ENCODE data around the gene S100A12. TPM values are rescaled to one million over a fixed set of nuclear protein-coding genes. Genes with fewer than 3 reads are reported as not detected.

The S100A12 gene
- total RNA-seq, 4 donors from 2014 or later: not detected

DNA sequence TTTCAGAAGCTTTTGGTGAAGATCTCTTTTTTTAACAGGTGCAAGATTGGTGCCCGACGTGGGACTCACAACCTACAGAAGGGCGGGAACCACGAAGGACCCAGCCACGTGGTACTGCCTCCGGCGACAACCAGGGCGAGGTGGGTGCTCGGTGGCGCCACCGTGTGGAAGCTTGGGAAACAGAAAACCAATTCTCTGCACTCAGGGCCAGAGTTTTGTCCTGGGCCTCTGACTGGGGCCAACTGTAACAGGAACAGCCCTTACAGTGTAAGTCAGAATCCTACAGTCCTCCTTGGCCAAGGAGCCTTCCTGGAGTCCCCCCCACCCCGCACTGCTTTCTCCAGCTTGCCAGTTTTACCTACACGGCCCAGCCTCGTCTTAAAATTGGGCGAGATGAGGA, 29.3 kb upstream of the S100A12 start:
- in situ Hi-C loops (cut with MboI; ENCODE audit: low pct_ligation_motif_present in 1 of 4, low pct_unique_long_range_greater_than_20kb in 1 of 4, low sequenced_read_pairs in 3 of 4): no loop called here
- peak; percentile 33 for DNase-seq
- Histone ChIP-seq H3K9me3 (no peaks in the 10 kb centered on the region), H3K27ac (no peak overlapping the region), H3K36me3 (no peaks in the 10 kb centered on the region), H3K27me3 (peaks cover 6% of the 10 kb centered on the region), H3K4me3 (no peak overlapping the region), H3K4me1 (no peaks in the 10 kb centered on the region)
- intact Hi-C loops (cut with DNase I; ENCODE audit: low total_unique reads): no loop called here
- 38% methylated on average over 9 to 15 of the region's 15 CpGs for WGBS, 2 donors (ENCODE audit: low coverage in 1 of 2)
- TF ChIP-seq, protein P1, sequence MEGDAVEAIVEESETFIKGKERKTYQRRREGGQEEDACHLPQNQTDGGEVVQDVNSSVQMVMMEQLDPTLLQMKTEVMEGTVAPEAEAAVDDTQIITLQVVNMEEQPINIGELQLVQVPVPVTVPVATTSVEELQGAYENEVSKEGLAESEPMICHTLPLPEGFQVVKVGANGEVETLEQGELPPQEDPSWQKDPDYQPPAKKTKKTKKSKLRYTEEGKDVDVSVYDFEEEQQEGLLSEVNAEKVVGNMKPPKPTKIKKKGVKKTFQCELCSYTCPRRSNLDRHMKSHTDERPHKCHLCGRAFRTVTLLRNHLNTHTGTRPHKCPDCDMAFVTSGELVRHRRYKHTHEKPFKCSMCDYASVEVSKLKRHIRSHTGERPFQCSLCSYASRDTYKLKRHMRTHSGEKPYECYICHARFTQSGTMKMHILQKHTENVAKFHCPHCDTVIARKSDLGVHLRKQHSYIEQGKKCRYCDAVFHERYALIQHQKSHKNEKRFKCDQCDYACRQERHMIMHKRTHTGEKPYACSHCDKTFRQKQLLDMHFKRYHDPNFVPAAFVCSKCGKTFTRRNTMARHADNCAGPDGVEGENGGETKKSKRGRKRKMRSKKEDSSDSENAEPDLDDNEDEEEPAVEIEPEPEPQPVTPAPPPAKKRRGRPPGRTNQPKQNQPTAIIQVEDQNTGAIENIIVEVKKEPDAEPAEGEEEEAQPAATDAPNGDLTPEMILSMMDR (IDR thresholded peaks at IDR 0.05): peak; percentile 20 to 50 (median 36)
- no peak for TF ChIP-seq EP300 (IDR thresholded peaks at IDR 0.05; ENCODE audit: low read depth)
- no peak for TF ChIP-seq POLR2AphosphoS5 (IDR thresholded peaks at IDR 0.05)

DNA sequence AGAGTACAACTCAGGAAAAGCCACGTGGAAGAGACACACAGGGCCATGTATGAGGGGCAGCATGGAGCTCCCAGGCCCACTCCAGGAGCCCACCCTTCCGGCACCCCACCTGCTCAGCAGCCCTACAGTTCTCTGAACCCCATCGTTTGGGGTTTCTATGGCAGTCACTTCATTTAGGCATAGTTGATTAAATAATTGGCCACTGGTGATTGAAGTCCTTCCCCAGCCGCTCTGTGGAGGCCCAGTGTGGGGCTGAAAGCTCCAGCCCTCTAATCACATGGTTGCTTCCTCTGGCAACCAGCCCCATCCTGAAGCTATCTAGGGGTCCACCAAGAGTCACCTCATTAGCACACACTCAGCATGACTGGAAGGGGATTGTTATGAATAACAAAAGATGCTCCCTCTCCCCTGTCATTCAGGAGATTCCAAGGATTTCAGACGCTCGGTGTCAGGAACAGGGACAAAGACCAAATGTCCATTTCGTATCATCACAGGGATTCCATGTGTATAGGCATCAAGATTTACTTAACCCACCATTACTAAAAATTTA, 28.7 kb upstream of the S100A12 start:
- in situ Hi-C loops (cut with MboI; ENCODE audit: low pct_ligation_motif_present in 1 of 4, low pct_unique_long_range_greater_than_20kb in 1 of 4, low sequenced_read_pairs in 3 of 4): no loop called here
- Histone ChIP-seq H3K4me1 (no peaks in the 10 kb centered on the region), H3K4me3 (no peak overlapping the region), H3K36me3 (no peaks in the 10 kb centered on the region), H3K27ac (no peak overlapping the region), H3K27me3 (peaks cover 6% of the 10 kb centered on the region), H3K9me3 (no peaks in the 10 kb centered on the region)
- intact Hi-C loops (cut with DNase I; ENCODE audit: low total_unique reads): no loop called here
- WGBS, 2 donors (ENCODE audit: low coverage in 1 of 2): 83% methylated on average over 7 of the region's 7 CpGs; no CpG with 5 or more reads in 1 of the 2 donors
- no peak for DNase-seq
- TF ChIP-seq EP300 (IDR thresholded peaks at IDR 0.05; ENCODE audit: low read depth) (no peak), POLR2A (IDR thresholded peaks at IDR 0.05) (no peak), POLR2AphosphoS5 (IDR thresholded peaks at IDR 0.05) (no peak)
- TF ChIP-seq, protein P1 (IDR thresholded peaks at IDR 0.05): no peak

DNA sequence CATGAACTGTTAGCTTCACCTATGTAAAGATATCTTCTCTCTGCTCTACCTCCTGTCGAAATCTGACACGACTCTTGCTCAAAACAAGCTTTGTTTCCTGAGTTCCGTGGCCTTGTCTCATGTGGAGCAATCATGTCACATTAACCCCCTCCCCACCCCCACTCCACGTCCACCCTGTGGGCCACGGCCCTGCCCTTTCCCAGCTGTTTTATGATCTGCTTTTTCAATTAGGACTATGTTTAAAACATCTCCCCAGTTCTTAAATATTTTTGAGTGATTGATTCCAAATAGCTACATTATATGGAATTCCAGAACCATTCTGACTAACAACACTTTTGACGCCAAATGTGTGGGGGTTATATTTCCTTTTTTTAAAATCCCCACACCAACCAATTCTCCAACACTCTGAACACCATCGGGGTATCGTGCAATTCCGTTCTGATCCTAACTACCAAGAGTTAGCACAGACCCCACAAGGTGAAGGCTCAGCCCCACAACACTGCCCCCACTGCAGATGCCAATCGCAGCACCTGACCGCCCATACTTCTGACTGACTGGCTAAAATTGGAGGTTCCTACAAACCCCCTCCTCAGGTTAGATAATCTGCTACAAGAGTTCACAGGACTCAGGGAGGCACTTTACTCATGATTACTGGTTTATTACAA, 28.1 kb upstream of the S100A12 start:
- H3K4me3 ChIP-seq: no peak overlapping the region
- DNase-seq: no peak
- H3K27ac ChIP-seq: no peak overlapping the region
- no peaks in the 10 kb centered on the region for H3K36me3 ChIP-seq
- no peaks in the 10 kb centered on the region for H3K4me1 ChIP-seq
- in situ Hi-C loops (cut with MboI; ENCODE audit: low pct_ligation_motif_present in 1 of 4, low pct_unique_long_range_greater_than_20kb in 1 of 4, low sequenced_read_pairs in 3 of 4) (no loop called here), intact Hi-C loops (cut with DNase I; ENCODE audit: low total_unique reads) (no loop called here)
- peaks cover 6% of the 10 kb centered on the region for H3K27me3 ChIP-seq
- no peaks in the 10 kb centered on the region for H3K9me3 ChIP-seq
- TF ChIP-seq EP300 (IDR thresholded peaks at IDR 0.05; ENCODE audit: low read depth): no peak
- no peak for TF ChIP-seq POLR2A (IDR thresholded peaks at IDR 0.05)
- TF ChIP-seq POLR2AphosphoS5 (IDR thresholded peaks at IDR 0.05): no peak
- TF ChIP-seq, protein P1 (IDR thresholded peaks at IDR 0.05): no peak
- 80% methylated on average over 1 to 11 of the region's 11 CpGs for WGBS, 2 donors (ENCODE audit: low coverage in 1 of 2)

DNA sequence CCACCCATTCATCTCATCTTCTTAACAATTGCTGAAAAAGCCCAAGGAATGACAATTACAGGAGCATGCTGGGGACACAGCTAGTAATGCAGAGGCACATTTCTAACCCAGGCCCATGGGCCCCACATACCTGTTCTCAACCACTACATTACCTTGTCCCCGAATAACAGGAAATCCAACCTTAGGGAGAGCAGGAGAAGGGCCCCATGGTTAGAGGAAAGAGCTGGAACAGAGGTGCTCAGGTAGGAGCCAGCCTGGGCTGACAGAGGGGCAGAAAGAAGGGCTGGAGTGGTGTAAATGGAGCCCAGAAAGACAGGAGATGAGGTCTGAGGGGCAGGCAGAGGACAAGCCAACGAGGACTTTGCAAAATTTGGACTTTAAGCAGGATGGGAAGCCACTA, 26.8 kb upstream of the S100A12 start:
- WGBS, 2 donors (ENCODE audit: low coverage in 1 of 2): 39 to 52% methylated on average over 2 of the region's 2 CpGs
- in situ Hi-C loops (cut with MboI; ENCODE audit: low pct_ligation_motif_present in 1 of 4, low pct_unique_long_range_greater_than_20kb in 1 of 4, low sequenced_read_pairs in 3 of 4): no loop called here
- DNase-seq: no peak

More for the DNA sequence above, 26.8 kb upstream of the S100A12 start:
- Histone ChIP-seq H3K36me3 (no peaks in the 10 kb centered on the region), H3K27ac (no peak overlapping the region), H3K27me3 (no peaks in the 10 kb centered on the region), H3K9me3 (no peaks in the 10 kb centered on the region), H3K4me3 (no peak overlapping the region), H3K4me1 (no peaks in the 10 kb centered on the region)
- intact Hi-C loops (cut with DNase I; ENCODE audit: low total_unique reads): no loop called here
- no peak for TF ChIP-seq EP300 (IDR thresholded peaks at IDR 0.05; ENCODE audit: low read depth)
- TF ChIP-seq POLR2AphosphoS5 (IDR thresholded peaks at IDR 0.05): no peak
- TF ChIP-seq, protein P1 (IDR thresholded peaks at IDR 0.05): no peak
- TF ChIP-seq POLR2A (IDR thresholded peaks at IDR 0.05): no peak
